HG03558 (cell line): ENCODE measurements around the gene NUP88.

Experiments
- ATAC-seq: cut with Tn5 transposase; IDR thresholded peaks from one replicate; pipeline ENCODE4 v1.9.1; 2021; ENCODE audit warnings: moderate number of reproducible peaks; ENCODE audit not compliant: unreplicated experiment; ENCODE audit errors: extremely low read depth

The NUP88 gene

GRCh38 chr17:5362162-5362811, 57.2 kb downstream of the NUP88 start:
- no peak for ATAC-seq

- ATAC-seq, result no peak
These were observed 58.0 kb downstream of the NUP88 start for GRCh38 chr17:5361426-5361825.

- ATAC-seq, result no peak
These were observed 63.9 kb downstream of the NUP88 start for GRCh38 chr17:5355421-5356129.

GRCh38 chr17:5354886-5355415, 64.5 kb downstream of the NUP88 start:
- ATAC-seq, result no peak

GRCh38 chr17:5354310-5354709, 65.2 kb downstream of the NUP88 start:
- no peak for ATAC-seq

- no peak for ATAC-seq
These were observed 66.7 kb downstream of the NUP88 start for GRCh38 chr17:5352681-5353289.

GRCh38 chr17:5344914-5345313, 74.5 kb downstream of the NUP88 start:
- ATAC-seq, result no peak
